ENCODE results near the gene NTM.

DNA sequence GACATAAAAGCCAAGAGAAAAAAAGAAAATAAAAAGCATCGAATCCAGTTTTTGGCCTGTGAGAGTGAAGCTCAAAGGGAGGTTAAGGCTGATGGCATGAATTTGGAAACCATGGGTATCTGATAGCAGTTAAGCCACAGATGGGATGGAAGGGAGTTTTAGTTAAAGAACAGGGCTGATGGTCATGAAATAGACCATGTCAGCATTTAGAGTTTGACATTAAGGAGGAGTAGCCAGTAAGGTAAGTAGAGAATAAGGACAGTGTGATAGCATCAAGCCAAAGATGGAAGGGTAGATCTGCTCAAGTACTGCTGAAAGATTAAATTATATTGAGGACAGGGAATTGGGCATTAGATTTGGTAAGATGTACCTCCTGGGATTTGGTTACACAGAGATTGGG, 826.5 kb downstream of the NTM start:
- TF ChIP-seq, protein P1, sequence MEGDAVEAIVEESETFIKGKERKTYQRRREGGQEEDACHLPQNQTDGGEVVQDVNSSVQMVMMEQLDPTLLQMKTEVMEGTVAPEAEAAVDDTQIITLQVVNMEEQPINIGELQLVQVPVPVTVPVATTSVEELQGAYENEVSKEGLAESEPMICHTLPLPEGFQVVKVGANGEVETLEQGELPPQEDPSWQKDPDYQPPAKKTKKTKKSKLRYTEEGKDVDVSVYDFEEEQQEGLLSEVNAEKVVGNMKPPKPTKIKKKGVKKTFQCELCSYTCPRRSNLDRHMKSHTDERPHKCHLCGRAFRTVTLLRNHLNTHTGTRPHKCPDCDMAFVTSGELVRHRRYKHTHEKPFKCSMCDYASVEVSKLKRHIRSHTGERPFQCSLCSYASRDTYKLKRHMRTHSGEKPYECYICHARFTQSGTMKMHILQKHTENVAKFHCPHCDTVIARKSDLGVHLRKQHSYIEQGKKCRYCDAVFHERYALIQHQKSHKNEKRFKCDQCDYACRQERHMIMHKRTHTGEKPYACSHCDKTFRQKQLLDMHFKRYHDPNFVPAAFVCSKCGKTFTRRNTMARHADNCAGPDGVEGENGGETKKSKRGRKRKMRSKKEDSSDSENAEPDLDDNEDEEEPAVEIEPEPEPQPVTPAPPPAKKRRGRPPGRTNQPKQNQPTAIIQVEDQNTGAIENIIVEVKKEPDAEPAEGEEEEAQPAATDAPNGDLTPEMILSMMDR (IDR thresholded peaks at IDR 0.05), result no peak
- TF ChIP-seq POLR2A (IDR thresholded peaks at IDR 0.05), result no peak
